ENCODE data around the gene ROR1. TPM values are rescaled to one million over a fixed set of nuclear protein-coding genes. Genes with fewer than 3 reads are reported as not detected.

ROR1 gene
- total and polyA plus RNA-seq, 2 of the 4 experiments (the other 2 are of a cell fraction): 4.4 to 10.0 TPM

DNA sequence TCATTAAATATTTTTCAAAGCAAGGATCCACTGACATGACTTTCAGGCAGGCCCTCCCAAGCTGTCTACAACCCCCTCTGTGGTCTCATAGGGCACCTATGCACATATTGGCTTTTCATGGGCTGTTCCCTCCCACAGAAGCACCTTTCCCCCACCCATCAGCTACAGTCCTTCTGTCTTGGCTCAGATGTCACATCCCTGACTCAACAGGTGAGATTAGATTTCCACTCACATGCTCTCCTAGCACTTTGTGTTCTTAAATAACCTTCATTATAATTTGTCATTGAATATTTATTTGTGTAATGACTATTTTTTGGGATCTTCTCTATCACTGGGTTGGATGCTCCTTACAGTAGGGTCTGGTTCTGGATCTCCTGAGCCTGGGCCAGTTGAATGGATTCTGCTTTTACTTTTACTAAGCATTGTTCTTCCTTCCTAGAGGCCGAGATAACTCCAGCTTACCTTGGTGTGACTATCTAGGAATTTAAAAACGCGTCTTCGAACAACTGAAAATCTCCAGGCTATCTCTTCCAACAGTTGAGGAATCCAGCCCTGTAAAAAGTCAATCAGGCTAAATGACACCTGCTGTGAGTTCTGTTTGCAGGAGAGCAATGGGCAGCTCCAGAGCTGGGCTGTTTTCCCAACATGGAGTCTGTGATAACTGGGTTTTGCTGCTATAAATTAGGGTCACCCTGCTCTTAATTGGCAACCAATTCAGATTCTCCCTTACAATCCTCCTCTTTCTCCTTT, 16.2 kb downstream of the ROR1 start:
- dilution Hi-C loops (cut with HindIII; ENCODE audit: low sequenced_read_pairs, unreplicated experiment) (no loop called here), in situ Hi-C loops (cut with MboI; ENCODE audit: low sequenced_read_pairs) (no loop called here), intact Hi-C loops (cut with micrococcal nuclease) (no loop called here)
- H3K27me3 ChIP-seq (ENCODE audit: control insufficient read depth, insufficient read depth, low read length): no peaks in the 10 kb centered on the region
- no peak overlapping the region for H3K56ac ChIP-seq (ENCODE audit: extremely low read depth, insufficient read depth, low read length)
- H3K79me1 ChIP-seq (ENCODE audit: low read depth in 1 of 2, low read length in 2 of 2): no peaks in the 10 kb centered on the region; a peak in 1 of 4 replicates
- H4K91ac ChIP-seq (ENCODE audit: insufficient read depth, low read depth, low read length): no peak overlapping the region
- BruUV-seq (replicated peaks): no TSS peak
- H3K9me1 ChIP-seq (ENCODE audit: insufficient read depth, low read length): no peaks in the 10 kb centered on the region; the same call in 1 of the 2 replicates
- no peak overlapping the region for H3K23ac ChIP-seq (ENCODE audit: low read depth, low read length)
- no peak overlapping the region for H3K9ac ChIP-seq (ENCODE audit: low read depth, low read length)
- H2BK120ac ChIP-seq (ENCODE audit: low read depth, low read length): no peak overlapping the region
- no peaks in the 10 kb centered on the region for H3K9me3 ChIP-seq (ENCODE audit: control insufficient read depth, insufficient read depth, low read length)
- H3K36me3 ChIP-seq (ENCODE audit: control insufficient read depth, insufficient read depth, low read length): peaks cover 5% of the 10 kb centered on the region; the same call in 1 of the 2 replicates
- peaks cover 2% of the 10 kb centered on the region; the same call in 1 of the 2 replicates for H3K4me1 ChIP-seq (ENCODE audit: control insufficient read depth, insufficient read depth, low read length)
- H2BK20ac ChIP-seq (ENCODE audit: low read depth, low read length): no peak overlapping the region
- DNase-seq (no peak), ATAC-seq (ENCODE audit: low read depth) (no peak)
- no peak overlapping the region for H2AK5ac ChIP-seq (ENCODE audit: low read depth, low read length)
- WGBS, 2 experiments (ENCODE audit: extremely low coverage in 2 of 2, insufficient read length in 1 of 2): 80% methylated on average over 1 of the region's 4 CpGs; no CpG with 5 or more reads in 1 of the 2 experiments
- H3K4me2 ChIP-seq (ENCODE audit: low read depth, low read length): no peak overlapping the region
- no peak overlapping the region for H3K14ac ChIP-seq (replicated peaks; ENCODE audit: low read depth, low read length)
- H2BK5ac ChIP-seq (ENCODE audit: low read depth, low read length, poor library complexity, severe bottlenecking): no peak overlapping the region
- H2AK9ac ChIP-seq (replicated peaks; ENCODE audit: low read depth, low read length, poor library complexity): no peak overlapping the region
- TF ChIP-seq CEBPB (IDR thresholded peaks at IDR 0.05; ENCODE audit: low read depth, low read length) (no peak), MXI1 (IDR thresholded peaks at IDR 0.05; ENCODE audit: borderline replicate concordance, low read depth, low read length) (no peak), BHLHE40 (IDR thresholded peaks at IDR 0.05; ENCODE audit: low read depth, low read length) (no peak), RFX5 (IDR thresholded peaks at IDR 0.05; ENCODE audit: low read depth, low read length) (no peak)
- TF ChIP-seq, protein P1, sequence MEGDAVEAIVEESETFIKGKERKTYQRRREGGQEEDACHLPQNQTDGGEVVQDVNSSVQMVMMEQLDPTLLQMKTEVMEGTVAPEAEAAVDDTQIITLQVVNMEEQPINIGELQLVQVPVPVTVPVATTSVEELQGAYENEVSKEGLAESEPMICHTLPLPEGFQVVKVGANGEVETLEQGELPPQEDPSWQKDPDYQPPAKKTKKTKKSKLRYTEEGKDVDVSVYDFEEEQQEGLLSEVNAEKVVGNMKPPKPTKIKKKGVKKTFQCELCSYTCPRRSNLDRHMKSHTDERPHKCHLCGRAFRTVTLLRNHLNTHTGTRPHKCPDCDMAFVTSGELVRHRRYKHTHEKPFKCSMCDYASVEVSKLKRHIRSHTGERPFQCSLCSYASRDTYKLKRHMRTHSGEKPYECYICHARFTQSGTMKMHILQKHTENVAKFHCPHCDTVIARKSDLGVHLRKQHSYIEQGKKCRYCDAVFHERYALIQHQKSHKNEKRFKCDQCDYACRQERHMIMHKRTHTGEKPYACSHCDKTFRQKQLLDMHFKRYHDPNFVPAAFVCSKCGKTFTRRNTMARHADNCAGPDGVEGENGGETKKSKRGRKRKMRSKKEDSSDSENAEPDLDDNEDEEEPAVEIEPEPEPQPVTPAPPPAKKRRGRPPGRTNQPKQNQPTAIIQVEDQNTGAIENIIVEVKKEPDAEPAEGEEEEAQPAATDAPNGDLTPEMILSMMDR (conservative IDR thresholded peaks at IDR 0.05; ENCODE audit: low read depth, low read length): no peak
- no peak overlapping the region for H3K4ac ChIP-seq (ENCODE audit: low read depth, low read length)
- ChIA-PET POLR2A (ENCODE audit: unreplicated experiment) (interaction anchor here (0.6 kb wide), 1 partner anchor 21 kb away, joined by 3 read pairs; no protein-coding TSS in a partner anchor), CTCF (no interaction called here)
- no peak overlapping the region for H4K8ac ChIP-seq (ENCODE audit: low read depth in 2 of 2, low read length in 2 of 2)
- no peak overlapping the region for H2BK15ac ChIP-seq (ENCODE audit: low read depth, low read length)
- no peak overlapping the region for H4K5ac ChIP-seq (ENCODE audit: low read depth, low read length)
- no peak overlapping the region for H3K4me3 ChIP-seq (ENCODE audit: insufficient read depth, low read depth, low read length)
- peaks cover 3% of the 10 kb centered on the region for H4K20me1 ChIP-seq (ENCODE audit: insufficient read depth, low read length)
- H3K27ac ChIP-seq (ENCODE audit: insufficient read depth, low read length): no peak overlapping the region
- no peak overlapping the region for H3K18ac ChIP-seq (ENCODE audit: low read depth, low read length)
- no peak overlapping the region for H2AFZ ChIP-seq (replicated peaks; ENCODE audit: low read length, poor library complexity)
